Measurements from ENCODE around the gene TMEM253.

Gene TMEM253

GRCh38 chr14:21054123-21054767, 46.6 kb upstream of the TMEM253 start (continued):
- TF ChIP-seq KLF16 (tag by site-specific recombination; IDR thresholded peaks at IDR 0.05), result no peak
- no peak for TF ChIP-seq PBX3 (CRISPR knock-in tag; IDR thresholded peaks at IDR 0.05)
- no peak for TF ChIP-seq ZNF404 (tag by site-specific recombination; IDR thresholded peaks at IDR 0.05)
- no peak for TF ChIP-seq ZNF747 (tag by site-specific recombination; IDR thresholded peaks at IDR 0.05)
- no peak for TF ChIP-seq ZSCAN30 (tag by site-specific recombination; IDR thresholded peaks at IDR 0.05)

DNA sequence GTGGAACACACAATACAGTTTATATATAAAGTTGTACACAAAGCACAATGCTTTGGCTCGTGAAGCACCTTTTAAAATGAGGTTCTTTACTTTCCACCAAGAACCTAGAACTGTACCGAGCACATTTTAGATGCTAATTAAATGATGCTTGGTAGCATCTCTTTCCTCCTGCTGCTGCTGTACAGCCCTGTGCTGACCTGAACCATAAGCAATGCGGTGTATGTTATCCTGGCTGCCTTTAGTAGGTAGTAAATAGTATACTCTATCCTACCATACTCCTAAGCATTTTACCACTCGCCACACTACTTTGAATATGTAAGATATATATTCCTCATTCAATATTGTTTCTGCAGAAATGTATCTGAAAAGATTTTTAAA, 46.1 kb upstream of the TMEM253 start:
- H3K27ac ChIP-seq (ENCODE audit: extremely low read depth, low read depth, low read length), result no peak overlapping the region
- ChIA-PET POLR2A (no interaction called here), CTCF (interaction anchor here (0.6 kb wide), 1 partner anchor 39 kb away, joined by 3 read pairs; no protein-coding TSS in a partner anchor)
- TF ChIP-seq TRIM28 (IDR thresholded peaks at IDR 0.05; ENCODE audit: borderline replicate concordance, low read length) (no peak), ZNF324 (tag by site-specific recombination; IDR thresholded peaks at IDR 0.05) (no peak), GLIS2 (tag by site-specific recombination; IDR thresholded peaks at IDR 0.05) (no peak), ZNF670 (tag by site-specific recombination; IDR thresholded peaks at IDR 0.05; ENCODE audit: low read depth) (no peak), ZNF529 (tag by site-specific recombination; IDR thresholded peaks at IDR 0.05; ENCODE audit: insufficient replicate concordance) (no peak), ZNF266 (tag by site-specific recombination; IDR thresholded peaks at IDR 0.05; ENCODE audit: low read depth) (no peak), MZF1 (tag by site-specific recombination; IDR thresholded peaks at IDR 0.05; ENCODE audit: borderline replicate concordance) (no peak)
- no peak overlapping the region for H3K4me3 ChIP-seq (ENCODE audit: low read depth, low read length)
- no peaks in the 10 kb centered on the region for H3K4me1 ChIP-seq (ENCODE audit: control insufficient read depth, insufficient read depth, low read length)
- H3K36me3 ChIP-seq (ENCODE audit: control insufficient read depth in 2 of 2, insufficient read depth in 1 of 2, low read length in 2 of 2), result no peaks in the 10 kb centered on the region
- no peaks in the 10 kb centered on the region for H3K9me3 ChIP-seq (ENCODE audit: control insufficient read depth, insufficient read depth, low read depth, low read length)

- Histone ChIP-seq H3K9me3 (ENCODE audit: control insufficient read depth, insufficient read depth, low read depth, low read length) (no peaks in the 10 kb centered on the region), H3K4me1 (ENCODE audit: control insufficient read depth, insufficient read depth, low read length) (no peaks in the 10 kb centered on the region), H3K4me3 (ENCODE audit: low read depth, low read length) (no peak overlapping the region), H3K27ac (ENCODE audit: extremely low read depth, low read depth, low read length) (no peak overlapping the region), H3K36me3 (ENCODE audit: control insufficient read depth in 2 of 2, insufficient read depth in 1 of 2, low read length in 2 of 2) (no peaks in the 10 kb centered on the region)
- ChIA-PET POLR2A (no interaction called here), CTCF (interaction anchor here (1.4 to 1.9 kb wide), 4 partner anchors 12 to 41 kb away, joined by 4 to 12 read pairs (median 8); no protein-coding TSS in a partner anchor)
- TF ChIP-seq SP7 (tag by site-specific recombination; IDR thresholded peaks at IDR 0.05) (no peak), ZFP3 (tag by site-specific recombination; IDR thresholded peaks at IDR 0.05; ENCODE audit: low read depth) (no peak), ZNF391 (tag by site-specific recombination; IDR thresholded peaks at IDR 0.05; ENCODE audit: borderline replicate concordance, low read depth) (no peak), PBX3 (CRISPR knock-in tag; IDR thresholded peaks at IDR 0.05) (no peak), ZNF629 (tag by site-specific recombination; IDR thresholded peaks at IDR 0.05) (no peak), ZFP69B (tag by site-specific recombination; IDR thresholded peaks at IDR 0.05) (no peak), INSM2 (tag by site-specific recombination; IDR thresholded peaks at IDR 0.05) (no peak), ZBTB20 (tag by site-specific recombination; IDR thresholded peaks at IDR 0.05) (no peak), KLF16 (tag by site-specific recombination; IDR thresholded peaks at IDR 0.05) (no peak), ZNF202 (tag by site-specific recombination; IDR thresholded peaks at IDR 0.05; ENCODE audit: borderline replicate concordance) (no peak), ZNF791 (tag by site-specific recombination; IDR thresholded peaks at IDR 0.05) (no peak)
- TF ChIP-seq, protein P1, sequence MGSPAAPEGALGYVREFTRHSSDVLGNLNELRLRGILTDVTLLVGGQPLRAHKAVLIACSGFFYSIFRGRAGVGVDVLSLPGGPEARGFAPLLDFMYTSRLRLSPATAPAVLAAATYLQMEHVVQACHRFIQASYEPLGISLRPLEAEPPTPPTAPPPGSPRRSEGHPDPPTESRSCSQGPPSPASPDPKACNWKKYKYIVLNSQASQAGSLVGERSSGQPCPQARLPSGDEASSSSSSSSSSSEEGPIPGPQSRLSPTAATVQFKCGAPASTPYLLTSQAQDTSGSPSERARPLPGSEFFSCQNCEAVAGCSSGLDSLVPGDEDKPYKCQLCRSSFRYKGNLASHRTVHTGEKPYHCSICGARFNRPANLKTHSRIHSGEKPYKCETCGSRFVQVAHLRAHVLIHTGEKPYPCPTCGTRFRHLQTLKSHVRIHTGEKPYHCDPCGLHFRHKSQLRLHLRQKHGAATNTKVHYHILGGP (tag by site-specific recombination; IDR thresholded peaks at IDR 0.05), result no peak
- TF ChIP-seq, protein P2, sequence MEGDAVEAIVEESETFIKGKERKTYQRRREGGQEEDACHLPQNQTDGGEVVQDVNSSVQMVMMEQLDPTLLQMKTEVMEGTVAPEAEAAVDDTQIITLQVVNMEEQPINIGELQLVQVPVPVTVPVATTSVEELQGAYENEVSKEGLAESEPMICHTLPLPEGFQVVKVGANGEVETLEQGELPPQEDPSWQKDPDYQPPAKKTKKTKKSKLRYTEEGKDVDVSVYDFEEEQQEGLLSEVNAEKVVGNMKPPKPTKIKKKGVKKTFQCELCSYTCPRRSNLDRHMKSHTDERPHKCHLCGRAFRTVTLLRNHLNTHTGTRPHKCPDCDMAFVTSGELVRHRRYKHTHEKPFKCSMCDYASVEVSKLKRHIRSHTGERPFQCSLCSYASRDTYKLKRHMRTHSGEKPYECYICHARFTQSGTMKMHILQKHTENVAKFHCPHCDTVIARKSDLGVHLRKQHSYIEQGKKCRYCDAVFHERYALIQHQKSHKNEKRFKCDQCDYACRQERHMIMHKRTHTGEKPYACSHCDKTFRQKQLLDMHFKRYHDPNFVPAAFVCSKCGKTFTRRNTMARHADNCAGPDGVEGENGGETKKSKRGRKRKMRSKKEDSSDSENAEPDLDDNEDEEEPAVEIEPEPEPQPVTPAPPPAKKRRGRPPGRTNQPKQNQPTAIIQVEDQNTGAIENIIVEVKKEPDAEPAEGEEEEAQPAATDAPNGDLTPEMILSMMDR (tag by site-specific recombination; IDR thresholded peaks at IDR 0.05), result no peak
Measured at GRCh38 chr14:21055432-21056117, 45.3 kb upstream of the TMEM253 start.

Measured in HEK293 (cell line).